Erythroblast (primary cell): ENCODE data around the gene LRRC4.

Experiments
- DNase-seq, 2 experiments: peaks; one replicate each; lab custom pipeline; 2025; lab: John Stamatoyannopoulos, UW
- GATA1 ChIP-seq: IDR thresholded peaks from 2 replicates; pipeline ENCODE4 v1.6.1; 2011; ENCODE audit warnings: low read depth, mild to moderate bottlenecking, control low read depth, low read length, moderate library complexity
- POLR2A ChIP-seq: IDR thresholded peaks from 2 replicates; pipeline ENCODE4 v1.6.1; 2011; ENCODE audit warnings: mild to moderate bottlenecking, low read length

The LRRC4 gene

DNA sequence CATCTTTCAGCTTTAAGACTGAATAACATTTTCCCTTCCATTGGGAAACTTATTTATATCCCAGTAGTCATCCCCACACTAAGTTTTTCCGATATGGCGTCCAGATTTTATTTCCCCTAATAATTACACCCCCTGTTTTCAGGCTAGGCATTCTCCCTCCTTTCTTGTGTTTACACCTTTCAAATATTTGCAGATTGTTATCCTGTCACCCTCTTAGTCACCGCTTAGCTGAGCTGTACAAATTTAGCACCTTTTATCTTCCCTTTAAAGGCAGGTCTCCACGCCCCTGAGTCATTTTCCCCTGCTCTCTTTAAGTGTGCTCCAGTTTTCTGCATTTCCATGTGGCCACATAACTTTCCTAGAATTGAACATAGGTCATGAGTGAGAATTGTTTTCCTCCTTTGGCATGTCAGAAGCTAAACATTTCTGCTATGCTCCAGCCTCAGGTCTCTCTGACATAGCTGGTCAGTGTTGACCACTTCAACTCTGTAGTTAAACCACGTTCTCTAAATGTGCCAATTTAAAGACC, 47.4 kb downstream of the LRRC4 start:
- DNase-seq = peak; percentile 36 to 42
- TF ChIP-seq POLR2A = no peak
- TF ChIP-seq GATA1 = no peak

DNA sequence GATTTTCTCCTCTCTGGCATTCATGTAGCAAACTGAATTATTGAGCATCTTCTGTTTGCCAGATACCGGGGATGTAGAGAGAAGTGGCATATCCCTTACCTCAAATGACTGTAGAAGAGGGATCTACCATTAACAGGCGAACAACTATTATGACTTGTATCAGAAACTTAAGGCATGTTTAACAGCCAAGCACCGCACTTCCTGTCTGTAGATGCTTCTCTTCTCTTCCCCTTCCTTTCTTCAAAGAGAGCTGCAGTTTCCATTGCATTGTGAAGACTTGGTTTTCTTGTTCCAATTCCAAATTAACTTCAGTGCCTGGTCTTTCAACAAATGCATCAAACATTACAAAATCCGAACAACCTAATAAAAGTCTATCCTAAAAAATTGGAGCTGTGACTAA, 49.3 kb downstream of the LRRC4 start:
- DNase-seq = no peak
- TF ChIP-seq POLR2A (no peak), GATA1 (no peak)

DNA sequence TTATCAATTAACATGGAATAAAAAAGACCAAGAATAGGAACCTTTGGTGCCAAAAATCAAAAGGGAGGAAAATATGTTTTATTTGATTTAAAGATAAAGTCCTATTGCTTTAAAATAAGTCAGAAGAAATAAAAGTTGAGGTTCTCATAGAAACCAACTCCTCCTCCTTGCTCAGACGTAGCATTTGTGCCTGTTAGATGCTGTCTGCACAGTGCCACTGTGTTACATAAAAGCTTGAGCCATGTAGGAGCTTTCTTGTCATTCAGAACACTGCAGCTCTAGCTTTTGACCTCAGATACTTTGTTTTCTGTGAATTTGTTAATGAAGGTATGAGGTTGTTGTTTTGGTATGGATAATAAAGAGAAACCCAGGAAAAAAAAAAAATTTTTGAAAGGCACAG, 50.3 kb downstream of the LRRC4 start:
- TF ChIP-seq POLR2A = no peak
- no peak for TF ChIP-seq GATA1

DNA sequence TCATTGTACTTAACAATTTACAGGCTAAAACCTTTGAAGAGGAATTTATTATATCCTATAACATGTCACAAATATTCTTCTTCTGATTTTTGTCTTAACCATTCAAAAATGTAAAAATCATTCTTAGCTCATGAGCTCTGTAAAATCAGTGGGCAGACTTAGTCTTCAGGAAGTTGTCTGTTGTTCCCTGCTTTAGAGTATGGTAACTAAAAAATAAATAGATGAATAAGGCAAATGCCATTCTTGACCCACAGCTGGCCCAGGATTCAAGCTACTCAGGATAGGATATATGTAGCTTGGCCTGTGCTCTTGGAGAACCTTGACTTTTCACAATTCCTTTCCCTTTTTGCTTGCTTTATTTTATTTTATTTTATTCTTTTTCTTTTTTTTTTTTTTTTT, 51.5 kb downstream of the LRRC4 start:
- no peak for DNase-seq
- no peak for TF ChIP-seq POLR2A

More for the DNA sequence above, 50.3 kb downstream of the LRRC4 start:
- DNase-seq = no peak

DNA sequence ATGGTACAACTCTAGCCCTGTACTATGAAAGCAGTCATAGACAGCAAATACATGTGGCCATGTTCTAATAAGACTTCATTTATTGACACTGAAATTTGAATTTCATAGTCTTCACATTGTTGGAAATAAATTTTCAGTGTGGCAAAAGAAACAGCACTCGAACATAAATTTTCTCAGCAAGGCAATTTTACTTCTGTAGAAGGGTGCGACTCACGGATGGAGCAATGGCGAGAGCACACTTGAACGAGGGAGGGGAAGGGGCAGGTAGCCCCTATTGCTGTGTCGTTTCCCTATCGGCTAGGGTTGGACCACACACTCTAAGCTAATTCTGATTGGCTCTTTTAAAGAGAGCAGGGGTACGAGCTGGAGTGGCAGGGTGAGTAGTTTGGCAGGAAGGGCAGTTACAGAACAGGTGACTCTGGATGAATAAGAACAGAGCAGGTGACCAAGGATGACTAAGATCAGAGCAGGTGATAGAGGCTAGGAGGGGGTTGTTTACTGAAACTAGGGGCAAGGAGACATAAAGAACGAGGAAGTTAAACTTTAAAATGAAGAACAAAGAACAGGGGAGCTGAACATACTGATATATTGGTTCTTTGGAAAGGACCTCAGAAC, 52.0 kb downstream of the LRRC4 start:
- no peak for TF ChIP-seq POLR2A
- no peak for TF ChIP-seq GATA1
- no peak for DNase-seq

DNA sequence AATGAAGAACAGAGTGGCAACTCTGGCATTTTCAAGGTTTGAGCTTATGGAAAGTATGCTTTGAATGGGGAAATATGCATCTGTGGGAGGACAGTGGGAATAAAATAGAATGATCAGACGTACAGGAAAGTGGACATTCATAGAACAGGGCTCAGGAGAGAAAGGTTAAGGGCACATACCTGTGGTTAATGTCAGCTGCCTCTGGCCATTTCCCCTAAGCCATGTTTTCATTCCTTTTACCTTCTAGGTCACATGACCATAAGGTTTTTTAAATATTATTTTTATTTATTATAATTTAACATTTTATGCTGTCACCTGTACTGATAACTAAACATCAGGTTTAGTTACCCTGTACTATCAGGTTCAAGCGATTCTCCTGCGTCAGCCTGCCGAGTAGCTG, 52.8 kb downstream of the LRRC4 start:
- DNase-seq = no peak
- no peak for TF ChIP-seq GATA1
